ENCODE results near the gene PLEKHH3. TPM values are rescaled to one million over a fixed set of nuclear protein-coding genes. Genes with fewer than 3 reads are reported as not detected.
"Not testable (repeated sequence)": the region's sequence is repeated elsewhere in the genome, so short reads cannot be mapped to it uniquely, and the experiment has no call there.

Gene PLEKHH3
- total RNA-seq, 2 experiments from 2014 or later, result 1.0 to 1.4 TPM

GRCh38 chr17:42675348-42675964 lies 1.3 kb downstream of the PLEKHH3 start:
- POLR2A ChIA-PET, result interaction anchor here (0.6 kb wide), 1 partner anchor 18 kb away, joined by 3 read pairs; no protein-coding TSS in a partner anchor
- CTCF ChIA-PET, result interaction anchor here (0.6 to 4.4 kb wide), 3 partner anchors 14 to 97 kb away, joined by 5 to 33 read pairs (median 16); partner anchors contain the start of gene TUBG2

- ChIA-PET CTCF (interaction anchor here (0.9 to 4.4 kb wide), 3 partner anchors 9 to 47 kb away, joined by 3 to 33 read pairs (median 5); partner anchors contain the start of gene TUBG2), POLR2A (no interaction called here)
Observed at GRCh38 chr17:42674755-42675347, 1.9 kb downstream of the PLEKHH3 start.

GRCh38 chr17:42673885-42674754 lies 2.7 kb downstream of the PLEKHH3 start:
- CTCF ChIA-PET, result interaction anchor here (0.9 to 4.4 kb wide), 5 partner anchors 9 to 77 kb away, joined by 3 to 33 read pairs (median 3); partner anchors contain the start of gene TUBG2
- POLR2A ChIA-PET, result no interaction called here

GRCh38 chr17:42673266-42673884 lies 3.4 kb downstream of the PLEKHH3 start:
- POLR2A ChIA-PET, result interaction anchor here (0.5 kb wide), 1 partner anchor 11 kb away, joined by 3 read pairs; no protein-coding TSS in a partner anchor

GRCh38 chr17:42672038-42672437 lies 4.8 kb downstream of the PLEKHH3 start:
- CTCF ChIA-PET, result interaction anchor here (0.8 to 3.5 kb wide), 3 partner anchors 11 to 257 kb away, joined by 3 to 12 read pairs (median 3); partner anchors contain the start of gene PSMC3IP

More at GRCh38 chr17:42673266-42673884, 3.4 kb downstream of the PLEKHH3 start:
- CTCF ChIA-PET, result interaction anchor here (1.0 to 4.4 kb wide), 4 partner anchors 10 to 76 kb away, joined by 3 to 33 read pairs (median 4); partner anchors contain the start of gene TUBG2

GRCh38 chr17:42670789-42671657 lies 5.8 kb downstream of the PLEKHH3 start:
- CTCF ChIA-PET, result interaction anchor here (1.0 to 3.5 kb wide), 3 partner anchors 62 to 258 kb away, joined by 3 to 12 read pairs (median 4); partner anchors contain the start of gene PSMC3IP
- POLR2A ChIA-PET, result no interaction called here

More at GRCh38 chr17:42672038-42672437, 4.8 kb downstream of the PLEKHH3 start:
- POLR2A ChIA-PET, result no interaction called here

DNA sequence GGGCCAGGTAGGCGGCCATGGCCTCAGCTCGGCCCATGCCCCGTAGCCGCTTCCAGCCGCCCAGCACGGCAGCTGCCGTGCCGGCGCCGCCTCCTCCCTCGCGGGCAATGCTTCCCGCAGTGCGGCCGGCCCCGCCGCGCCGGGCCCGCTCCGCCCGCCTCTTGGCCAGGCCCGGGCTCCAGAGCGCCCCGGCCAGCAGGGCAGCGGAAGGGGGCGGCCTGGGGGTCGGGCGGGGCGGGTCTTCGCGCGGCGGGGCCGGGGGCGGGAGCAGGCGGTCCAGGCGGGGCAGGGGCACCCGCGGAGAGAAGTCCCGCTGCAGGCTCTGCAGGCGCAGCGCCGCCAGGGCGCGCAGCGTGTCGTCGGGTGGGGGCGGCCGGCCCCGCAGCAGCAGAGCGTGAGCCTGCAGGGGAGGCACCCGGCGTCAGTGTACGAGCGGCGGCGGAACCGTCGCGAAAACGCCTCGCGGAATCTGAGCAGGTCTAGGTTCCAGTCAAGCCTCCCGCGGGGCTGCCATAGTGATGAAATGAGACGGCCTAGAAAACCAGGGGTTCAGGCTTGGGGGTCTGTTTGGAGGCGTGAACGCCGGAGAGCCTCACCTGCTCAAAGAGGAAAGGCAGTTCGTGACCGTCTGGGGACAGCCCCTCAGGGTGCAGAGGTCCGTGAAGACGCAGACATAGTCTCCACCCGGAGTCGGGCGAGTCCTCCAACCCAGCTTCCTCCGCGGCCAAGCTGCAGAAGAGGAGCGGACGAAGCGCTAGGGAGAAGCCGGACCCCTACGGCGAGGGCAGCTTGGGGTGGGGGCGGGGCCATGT lies 6.6 kb downstream of the PLEKHH3 start:
- ChIA-PET POLR2A (no interaction called here), CTCF (interaction anchor here (0.6 to 3.5 kb wide), 5 partner anchors 13 to 259 kb away, joined by 3 to 12 read pairs (median 4); partner anchors contain the start of gene PSMC3IP)

DNA sequence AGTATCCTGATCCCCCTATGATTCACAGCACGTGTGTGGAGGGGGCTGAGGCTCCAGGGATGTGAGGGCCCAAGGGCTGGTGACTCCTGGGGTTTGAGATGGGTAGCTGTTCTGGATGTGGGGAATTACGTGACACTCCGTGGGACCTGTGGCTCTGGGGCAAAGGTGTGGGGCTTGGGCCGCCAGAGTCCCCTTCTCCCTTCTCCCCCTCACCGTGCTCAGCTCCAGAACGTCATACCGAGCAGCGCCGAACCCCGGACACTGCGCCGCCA lies 7.2 kb downstream of the PLEKHH3 start:
- POLR2A ChIA-PET, result no interaction called here
- CTCF ChIA-PET, result interaction anchor here (0.6 to 3.5 kb wide), 5 partner anchors 13 to 98 kb away, joined by 3 to 12 read pairs (median 3); partner anchors contain the start of gene PSMC3IP

DNA sequence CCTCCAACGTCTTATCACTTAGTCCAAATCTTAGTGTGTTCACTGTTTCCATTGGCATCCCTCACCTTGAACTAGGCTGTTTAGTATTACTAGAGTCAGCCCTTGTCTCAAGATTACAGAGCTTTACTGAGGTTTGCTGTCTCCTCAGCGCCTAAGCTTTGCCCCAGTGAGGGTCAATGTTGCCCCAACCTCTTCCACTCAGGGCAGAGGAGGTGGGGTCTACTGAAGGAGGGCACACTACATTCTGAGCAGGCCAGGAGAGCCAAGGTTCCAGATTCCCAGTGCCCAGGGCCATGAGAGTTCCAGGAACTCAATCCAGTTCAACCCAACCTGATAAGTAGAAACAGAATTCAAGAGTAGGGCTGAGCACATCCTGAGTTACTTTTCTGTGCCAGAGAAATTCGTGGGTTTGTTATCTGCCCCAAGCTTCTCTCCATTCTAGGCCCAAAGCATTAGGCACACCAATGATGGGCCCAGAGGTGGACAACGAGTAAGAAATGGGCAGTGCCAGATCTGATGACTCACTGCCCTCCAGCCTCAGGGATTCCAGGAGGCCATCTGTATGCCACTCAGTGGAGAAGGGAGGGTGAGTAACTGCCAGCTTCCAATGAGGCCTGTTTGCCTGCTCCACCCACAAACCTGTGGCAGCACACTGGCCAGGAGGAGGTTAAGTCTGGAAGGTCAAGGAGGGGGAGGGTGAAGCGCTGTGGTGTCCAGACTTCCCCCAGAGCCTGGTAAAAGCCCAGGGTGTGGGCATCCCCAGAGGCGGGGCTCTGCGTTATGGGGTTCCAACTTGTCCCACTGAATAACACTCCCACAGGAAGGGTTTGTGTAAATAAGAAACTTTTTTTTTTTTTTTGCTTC lies 9.5 kb downstream of the PLEKHH3 start:
- CTCF ChIA-PET, result interaction anchor here (1.1 kb wide), 1 partner anchor 9 kb away, joined by 3 read pairs; no protein-coding TSS in a partner anchor
- POLR2A ChIA-PET, result interaction anchor here (1.4 kb wide), 1 partner anchor 8 kb away, joined by 5 read pairs; the partner anchor contains the start of gene TUBG2

DNA sequence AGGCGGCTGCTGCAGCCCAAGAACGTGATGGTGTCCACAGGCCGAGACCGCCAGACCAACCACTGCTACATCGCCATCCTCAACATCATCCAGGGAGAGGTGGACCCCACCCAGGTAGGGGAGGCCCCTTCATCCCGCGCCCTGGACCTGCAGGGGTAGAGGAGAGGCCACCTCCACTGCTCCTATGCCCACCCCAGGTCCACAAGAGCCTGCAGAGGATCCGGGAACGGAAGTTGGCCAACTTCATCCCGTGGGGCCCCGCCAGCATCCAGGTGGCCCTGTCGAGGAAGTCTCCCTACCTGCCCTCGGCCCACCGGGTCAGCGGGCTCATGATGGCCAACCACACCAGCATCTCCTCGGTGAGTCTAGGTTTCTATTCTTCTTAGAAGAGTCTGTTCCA lies 10.7 kb downstream of the PLEKHH3 start:
- POLR2A ChIA-PET, result not testable (repeated sequence)
- CTCF ChIA-PET, result interaction anchor here (1.1 kb wide), 1 partner anchor 10 kb away, joined by 3 read pairs; no protein-coding TSS in a partner anchor

GRCh38 chr17:42665581-42666001 lies 11.2 kb downstream of the PLEKHH3 start:
- CTCF ChIA-PET, result no interaction called here
- POLR2A ChIA-PET, result no interaction called here

- CTCF ChIA-PET, result interaction anchor here (6.3 kb wide), 1 partner anchor 14 kb away, joined by 33 read pairs; the partner anchor contains the start of gene PLEKHH3
- POLR2A ChIA-PET, result interaction anchor here (0.6 to 0.8 kb wide), 2 partner anchors 138 to 753 kb away, joined by 3 read pairs; partner anchors contain the start of genes CNTD1 and COA3
Observed at GRCh38 chr17:42660692-42661345, 16.0 kb downstream of the PLEKHH3 start.

- ChIA-PET CTCF (interaction anchor here (0.9 to 6.3 kb wide), 3 partner anchors 15 to 104 kb away, joined by 3 to 33 read pairs (median 3); partner anchors contain the start of gene PLEKHH3), POLR2A (interaction anchor here (1.3 kb wide), 1 partner anchor 8 kb away, joined by 5 read pairs; no protein-coding TSS in a partner anchor)
Observed at GRCh38 chr17:42659932-42660274, 16.9 kb downstream of the PLEKHH3 start.

- CTCF ChIA-PET, result interaction anchor here (0.5 to 6.3 kb wide), 5 partner anchors 16 to 142 kb away, joined by 3 to 33 read pairs (median 3); partner anchors contain the start of gene PLEKHH3
Observed at GRCh38 chr17:42659079-42659931, 17.5 kb downstream of the PLEKHH3 start, which contains the start of gene TUBG2. TSS of gene TUBG2 (plus strand) at chr17:42659284. CDS start at chr17:42659504, 220 bp downstream.

More at GRCh38 chr17:42659079-42659931, 17.5 kb downstream of the PLEKHH3 start, which contains the start of gene TUBG2:
- POLR2A ChIA-PET, result interaction anchor here (0.6 to 1.3 kb wide), 2 partner anchors 9 to 213 kb away, joined by 3 to 5 read pairs; no protein-coding TSS in a partner anchor
